HepG2 (cell line): ENCODE results near the gene ZNF75A. TPM values are rescaled to one million over a fixed set of nuclear protein-coding genes. Genes with fewer than 3 reads are reported as not detected.

Experiments
- CHD2 ChIP-seq: IDR thresholded peaks from 2 replicates; pipeline ENCODE4 v1.6.1; 2011; ENCODE audit warnings: low read depth, low read length, improper control_type of control experiment
- FLYWCH1 ChIP-seq: sonication (generic); formaldehyde crosslinking; IDR thresholded peaks from 2 replicates; pipeline ENCODE4 v1.8.1; 2023; ENCODE audit warnings: mild to moderate bottlenecking, missing genetic modification reagents
- MTF1 ChIP-seq: sonication (generic); formaldehyde crosslinking; IDR thresholded peaks from 2 replicates; pipeline ENCODE4 v1.5.0; 2020; ENCODE audit warnings: missing genetic modification reagents
- NONO ChIP-seq, 2 experiments: fragments of 450-650 bp in 1 of 2; sonication (generic) in 1 of 2; formaldehyde crosslinking in 1 of 2; IDR thresholded peaks in 1 of 2; conservative IDR thresholded peaks in 1 of 2; 2 replicates each; pipeline versions ENCODE4 v1.6.1 to v1.8.0; 2017 to 2022; ENCODE audit warnings: mild to moderate bottlenecking in 1 of 2, missing genetic modification reagents in 1 of 2, moderate library complexity in 1 of 2
- NRL ChIP-seq: sonication (generic); formaldehyde crosslinking; IDR thresholded peaks from 2 replicates; pipeline ENCODE4 v1.5.0; 2020; ENCODE audit warnings: missing genetic modification reagents, mild to moderate bottlenecking, moderate library complexity, borderline replicate concordance
- SRY ChIP-seq: sonication (generic); formaldehyde crosslinking; IDR thresholded peaks from 2 replicates; pipeline ENCODE4 v1.8.0; 2022; ENCODE audit warnings: mild to moderate bottlenecking, missing genetic modification reagents
- SUZ12 ChIP-seq: fragments of 150-350 bp; IDR thresholded peaks from 2 replicates; pipeline ENCODE4 v1.6.1; 2014; ENCODE audit warnings: low read depth, low read length
- YEATS4 ChIP-seq: sonication (generic); formaldehyde crosslinking; IDR thresholded peaks from 2 replicates; pipeline ENCODE4 v1.4.0; 2020; ENCODE audit warnings: missing genetic modification reagents, borderline replicate concordance
- YY1 ChIP-seq: IDR thresholded peaks from 2 replicates; pipeline ENCODE4 v1.6.1; 2011; ENCODE audit warnings: low read length, low read depth, moderate library complexity, mild to moderate bottlenecking; ENCODE audit not compliant: insufficient read depth, insufficient replicate concordance
- ZFP82 ChIP-seq: sonication (generic); formaldehyde crosslinking; IDR thresholded peaks from 2 replicates; pipeline ENCODE4 v1.5.1; 2020; ENCODE audit warnings: mild to moderate bottlenecking, missing genetic modification reagents, borderline replicate concordance
- ZNF101 ChIP-seq: sonication (generic); formaldehyde crosslinking; IDR thresholded peaks from 2 replicates; pipeline ENCODE4 v1.4.0; 2020; ENCODE audit warnings: mild to moderate bottlenecking, low read depth, missing genetic modification reagents, borderline replicate concordance
- ZNF264 ChIP-seq: sonication (generic); formaldehyde crosslinking; IDR thresholded peaks from 2 replicates; pipeline ENCODE4 v1.4.0; 2020; ENCODE audit warnings: missing genetic modification reagents
- ZNF296 ChIP-seq: sonication (generic); formaldehyde crosslinking; conservative IDR thresholded peaks from 2 replicates; pipeline ENCODE4 v1.5.0; 2020; ENCODE audit warnings: mild to moderate bottlenecking, missing genetic modification reagents
- ZNF30 ChIP-seq: sonication (generic); formaldehyde crosslinking; IDR thresholded peaks from 2 replicates; pipeline ENCODE4 v1.5.0; 2020; ENCODE audit warnings: mild to moderate bottlenecking, missing genetic modification reagents
- ZNF383 ChIP-seq: sonication (generic); formaldehyde crosslinking; IDR thresholded peaks from 2 replicates; pipeline ENCODE4 v1.4.0; 2020; ENCODE audit warnings: missing genetic modification reagents, mild to moderate bottlenecking, borderline replicate concordance
- ZNF501 ChIP-seq: sonication (generic); formaldehyde crosslinking; IDR thresholded peaks from 2 replicates; pipeline ENCODE4 v1.5.1; 2020; ENCODE audit warnings: mild to moderate bottlenecking, moderate library complexity, missing genetic modification reagents
- ZNF549 ChIP-seq: sonication (generic); formaldehyde crosslinking; IDR thresholded peaks from 2 replicates; pipeline ENCODE4 v1.5.0; 2020; ENCODE audit warnings: missing genetic modification reagents
- ZNF556 ChIP-seq: sonication (generic); formaldehyde crosslinking; IDR thresholded peaks from 2 replicates; pipeline ENCODE4 v1.4.0; 2020; ENCODE audit warnings: mild to moderate bottlenecking, missing genetic modification reagents, borderline replicate concordance
- ZNF564 ChIP-seq: sonication (generic); formaldehyde crosslinking; IDR thresholded peaks from 2 replicates; pipeline ENCODE4 v1.8.1; 2023; ENCODE audit warnings: mild to moderate bottlenecking, missing genetic modification reagents
- ZNF777 ChIP-seq: sonication (generic); formaldehyde crosslinking; IDR thresholded peaks from 2 replicates; pipeline ENCODE4 v1.4.0; 2020; ENCODE audit warnings: missing genetic modification reagents
- polyA plus RNA-seq, 8 experiments: library from polyadenylated mRNA; depleted of rRNA in 3 of 8; stranded (reverse) in 7 of 8; unstranded in 1 of 8; fragments of >200 nt; fragmentation: Illumina TruSeq in 4 of 8; extraction: Trizol in 4 of 8; gene quantifications; 2 replicates each; pipeline versions ENCODE4 v1.2.1 to v1.2.3, GENCODE V29; 2011 to 2016; ENCODE audit warnings: low read depth in 4 of 8, missing spikeins in 1 of 8, mixed read lengths in 1 of 8; ENCODE audit not compliant: insufficient read depth in 1 of 8
- total RNA-seq, 5 experiments: library from RNA; depleted of rRNA; stranded (reverse); fragments of >200 nt; fragmentation: Illumina TruSeq; extraction: Trizol; gene quantifications; 2 replicates each; pipeline ENCODE4 v1.2.3, GENCODE V29; 2016; ENCODE audit warnings: low read depth in 1 of 5
- TF ChIP-seq, protein P1 (sequence below): sonication (generic); formaldehyde crosslinking; IDR thresholded peaks from 2 replicates; pipeline ENCODE4 v1.4.0; 2020; ENCODE audit warnings: missing genetic modification reagents
- TF ChIP-seq, protein P2 (sequence below): sonication (generic); formaldehyde crosslinking; IDR thresholded peaks from 2 replicates; pipeline ENCODE4 v1.9.0; 2021; ENCODE audit warnings: missing genetic modification reagents, borderline replicate concordance
- TF ChIP-seq, protein P3 (sequence below): sonication (generic); formaldehyde crosslinking; IDR thresholded peaks from 2 replicates; pipeline ENCODE4 v1.4.0; 2020; ENCODE audit warnings: mild to moderate bottlenecking, missing genetic modification reagents

The ZNF75A gene
- total and polyA plus RNA-seq, 2 of the 13 experiments (the other 11 are each of a cell fraction or from before 2014, with no cell fraction given) = 1.4 to 2.1 TPM

DNA sequence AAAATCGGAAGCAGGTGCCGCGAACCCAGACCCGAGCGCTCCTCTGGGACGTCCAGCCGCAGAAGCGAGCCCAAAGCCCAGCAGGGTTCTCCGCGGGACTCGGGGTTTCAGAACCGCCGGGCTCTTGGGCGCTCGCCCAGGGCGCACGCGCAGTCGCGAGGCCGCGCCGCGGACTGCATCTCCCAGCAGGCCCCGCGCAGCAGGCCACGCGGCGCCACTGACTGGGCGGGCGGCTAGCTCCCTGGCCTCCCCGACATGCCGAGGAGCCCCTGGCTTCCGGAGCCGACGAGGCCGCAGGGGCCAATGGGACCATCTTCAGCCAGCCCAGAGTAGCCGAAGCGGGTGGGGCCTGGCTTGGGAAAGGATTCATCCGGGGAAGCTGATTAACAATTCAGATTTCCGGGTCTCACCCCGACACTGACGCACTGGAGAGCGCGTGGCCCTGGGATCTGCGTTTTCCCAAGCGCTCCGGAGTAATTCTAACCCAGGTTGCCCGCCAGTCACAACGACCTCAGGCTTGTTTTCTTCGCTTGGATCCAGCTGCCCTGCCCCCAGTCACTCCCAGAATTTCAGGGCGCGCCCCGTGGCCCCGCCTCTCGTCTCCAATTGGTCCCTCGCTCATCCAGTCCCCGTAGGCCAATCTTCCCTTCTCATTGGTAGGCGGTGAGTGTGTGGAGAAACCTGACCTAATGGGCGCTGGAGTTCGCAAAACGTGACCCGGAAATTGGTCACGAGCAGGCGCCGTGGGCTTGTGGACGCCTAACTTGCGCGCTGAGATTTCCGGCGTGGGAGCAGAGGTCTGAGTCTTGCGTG is 22.4 kb upstream of the ZNF75A start, which contains the start of gene ZNF263 (continued):
- TF ChIP-seq, protein P1, sequence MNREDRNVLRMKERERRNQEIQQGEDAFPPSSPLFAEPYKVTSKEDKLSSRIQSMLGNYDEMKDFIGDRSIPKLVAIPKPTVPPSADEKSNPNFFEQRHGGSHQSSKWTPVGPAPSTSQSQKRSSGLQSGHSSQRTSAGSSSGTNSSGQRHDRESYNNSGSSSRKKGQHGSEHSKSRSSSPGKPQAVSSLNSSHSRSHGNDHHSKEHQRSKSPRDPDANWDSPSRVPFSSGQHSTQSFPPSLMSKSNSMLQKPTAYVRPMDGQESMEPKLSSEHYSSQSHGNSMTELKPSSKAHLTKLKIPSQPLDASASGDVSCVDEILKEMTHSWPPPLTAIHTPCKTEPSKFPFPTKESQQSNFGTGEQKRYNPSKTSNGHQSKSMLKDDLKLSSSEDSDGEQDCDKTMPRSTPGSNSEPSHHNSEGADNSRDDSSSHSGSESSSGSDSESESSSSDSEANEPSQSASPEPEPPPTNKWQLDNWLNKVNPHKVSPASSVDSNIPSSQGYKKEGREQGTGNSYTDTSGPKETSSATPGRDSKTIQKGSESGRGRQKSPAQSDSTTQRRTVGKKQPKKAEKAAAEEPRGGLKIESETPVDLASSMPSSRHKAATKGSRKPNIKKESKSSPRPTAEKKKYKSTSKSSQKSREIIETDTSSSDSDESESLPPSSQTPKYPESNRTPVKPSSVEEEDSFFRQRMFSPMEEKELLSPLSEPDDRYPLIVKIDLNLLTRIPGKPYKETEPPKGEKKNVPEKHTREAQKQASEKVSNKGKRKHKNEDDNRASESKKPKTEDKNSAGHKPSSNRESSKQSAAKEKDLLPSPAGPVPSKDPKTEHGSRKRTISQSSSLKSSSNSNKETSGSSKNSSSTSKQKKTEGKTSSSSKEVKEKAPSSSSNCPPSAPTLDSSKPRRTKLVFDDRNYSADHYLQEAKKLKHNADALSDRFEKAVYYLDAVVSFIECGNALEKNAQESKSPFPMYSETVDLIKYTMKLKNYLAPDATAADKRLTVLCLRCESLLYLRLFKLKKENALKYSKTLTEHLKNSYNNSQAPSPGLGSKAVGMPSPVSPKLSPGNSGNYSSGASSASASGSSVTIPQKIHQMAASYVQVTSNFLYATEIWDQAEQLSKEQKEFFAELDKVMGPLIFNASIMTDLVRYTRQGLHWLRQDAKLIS (CRISPR knock-in tag) = no peak
- TF ChIP-seq ZNF383 (CRISPR knock-in tag) = no peak
- TF ChIP-seq ZNF296 (CRISPR knock-in tag) = no peak
- TF ChIP-seq CHD2 = no peak
- TF ChIP-seq, protein P2, sequence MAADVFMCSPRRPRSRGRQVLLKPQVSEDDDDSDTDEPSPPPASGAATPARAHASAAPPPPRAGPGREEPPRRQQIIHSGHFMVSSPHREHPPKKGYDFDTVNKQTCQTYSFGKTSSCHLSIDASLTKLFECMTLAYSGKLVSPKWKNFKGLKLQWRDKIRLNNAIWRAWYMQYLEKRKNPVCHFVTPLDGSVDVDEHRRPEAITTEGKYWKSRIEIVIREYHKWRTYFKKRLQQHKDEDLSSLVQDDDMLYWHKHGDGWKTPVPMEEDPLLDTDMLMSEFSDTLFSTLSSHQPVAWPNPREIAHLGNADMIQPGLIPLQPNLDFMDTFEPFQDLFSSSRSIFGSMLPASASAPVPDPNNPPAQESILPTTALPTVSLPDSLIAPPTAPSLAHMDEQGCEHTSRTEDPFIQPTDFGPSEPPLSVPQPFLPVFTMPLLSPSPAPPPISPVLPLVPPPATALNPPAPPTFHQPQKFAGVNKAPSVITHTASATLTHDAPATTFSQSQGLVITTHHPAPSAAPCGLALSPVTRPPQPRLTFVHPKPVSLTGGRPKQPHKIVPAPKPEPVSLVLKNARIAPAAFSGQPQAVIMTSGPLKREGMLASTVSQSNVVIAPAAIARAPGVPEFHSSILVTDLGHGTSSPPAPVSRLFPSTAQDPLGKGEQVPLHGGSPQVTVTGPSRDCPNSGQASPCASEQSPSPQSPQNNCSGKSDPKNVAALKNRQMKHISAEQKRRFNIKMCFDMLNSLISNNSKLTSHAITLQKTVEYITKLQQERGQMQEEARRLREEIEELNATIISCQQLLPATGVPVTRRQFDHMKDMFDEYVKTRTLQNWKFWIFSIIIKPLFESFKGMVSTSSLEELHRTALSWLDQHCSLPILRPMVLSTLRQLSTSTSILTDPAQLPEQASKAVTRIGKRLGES (CRISPR knock-in tag) = no peak; the same call in 1 of the 2 replicates
- TF ChIP-seq ZNF777 = peak; percentile 67; the same call in 1 of the 2 replicates
- no peak for TF ChIP-seq NONO (IDR thresholded peaks at IDR 0.05)
- peak; percentile 76; the same call in 1 of the 2 replicates for TF ChIP-seq NONO (CRISPR knock-in tag; conservative IDR thresholded peaks at IDR 0.05)
- TF ChIP-seq ZNF501 (CRISPR knock-in tag) = peak; percentile 93
- no peak; the same call in 1 of the 2 replicates for TF ChIP-seq ZFP82
- TF ChIP-seq SUZ12 = peak; percentile 59; the same call in 1 of the 2 replicates
- TF ChIP-seq ZNF101 (CRISPR knock-in tag) = no peak
- TF ChIP-seq YEATS4 (CRISPR knock-in tag) = peak; percentile 96
- TF ChIP-seq ZNF556 = peak; percentile 83; the same call in 1 of the 2 replicates
- no peak for TF ChIP-seq MTF1
- peak; percentile 72 for TF ChIP-seq YY1
- peak; percentile 35; the same call in 1 of the 2 replicates for TF ChIP-seq NRL
- no peak; the same call in 1 of the 2 replicates for TF ChIP-seq ZNF564
- no peak for TF ChIP-seq ZNF30 (CRISPR knock-in tag)
- TF ChIP-seq ZNF549 (CRISPR knock-in tag) = no peak
- TF ChIP-seq ZNF264 (CRISPR knock-in tag) = peak; percentile 52
- TF ChIP-seq SRY (CRISPR knock-in tag) = peak; percentile 2; the same call in 1 of the 2 replicates
- TF ChIP-seq, protein P3, sequence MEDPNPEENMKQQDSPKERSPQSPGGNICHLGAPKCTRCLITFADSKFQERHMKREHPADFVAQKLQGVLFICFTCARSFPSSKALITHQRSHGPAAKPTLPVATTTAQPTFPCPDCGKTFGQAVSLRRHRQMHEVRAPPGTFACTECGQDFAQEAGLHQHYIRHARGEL (CRISPR knock-in tag) = no peak
- TF ChIP-seq FLYWCH1 (CRISPR knock-in tag) = no peak
